Fibroblast of lung (primary cell): Measurements from ENCODE around the gene GLP2R.

Experiments
- EZH2 ChIP-seq: IDR thresholded peaks from 2 replicates; pipeline ENCODE4 v1.5.1; 2012; ENCODE audit warnings: low read length, control low read depth, mild to moderate bottlenecking; ENCODE audit errors: missing control alignments
- TF ChIP-seq, protein P1 (sequence below), 2 donors: IDR thresholded peaks in 1 of 2; conservative IDR thresholded peaks in 1 of 2; 1 replicate in 1 of 2; 2 replicates in 1 of 2; pipeline ENCODE4 v1.5.1; 2011 to 2012; ENCODE audit warnings: low read length in 2 of 2, control low read depth in 1 of 2, inconsistent platforms in 1 of 2, low read depth in 1 of 2, mild to moderate bottlenecking in 1 of 2

DNA sequence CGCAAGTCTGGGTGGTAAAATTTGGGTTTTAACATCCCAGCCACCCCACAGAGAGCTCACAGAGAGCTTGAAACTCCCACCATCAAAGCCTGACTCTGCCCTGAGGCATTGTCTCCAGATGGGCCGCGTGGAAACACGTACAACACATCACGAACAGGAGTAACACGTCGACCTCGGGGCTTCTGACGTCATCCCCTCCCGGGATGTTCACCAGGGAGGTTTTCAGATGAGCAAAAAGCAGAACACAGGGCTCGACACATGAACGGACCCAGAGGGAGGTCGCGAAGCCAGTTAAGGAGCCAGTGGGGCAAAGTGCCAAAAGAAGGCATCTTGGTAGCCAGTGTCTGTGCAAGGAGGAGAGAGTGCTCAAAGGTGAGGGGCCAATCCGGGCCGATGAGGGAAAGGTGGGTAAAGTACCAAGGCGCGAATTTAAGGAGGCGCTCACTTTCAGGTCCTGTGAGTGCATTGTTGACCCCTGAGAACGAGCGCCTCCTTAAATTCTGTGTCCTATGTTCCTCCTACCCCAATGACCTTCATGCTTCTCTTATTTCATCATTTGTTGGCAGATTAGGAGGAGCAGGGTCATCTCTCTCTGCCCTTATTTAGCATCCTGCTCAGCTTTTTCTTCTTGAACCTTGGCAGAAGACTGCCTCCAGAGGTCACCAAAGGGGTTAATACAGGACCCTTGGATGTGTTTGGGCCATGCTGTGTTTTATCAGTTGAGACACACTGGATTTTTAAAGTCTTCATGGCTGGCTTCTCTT, 73.7 kb downstream of the GLP2R start:
- TF ChIP-seq, protein P1, sequence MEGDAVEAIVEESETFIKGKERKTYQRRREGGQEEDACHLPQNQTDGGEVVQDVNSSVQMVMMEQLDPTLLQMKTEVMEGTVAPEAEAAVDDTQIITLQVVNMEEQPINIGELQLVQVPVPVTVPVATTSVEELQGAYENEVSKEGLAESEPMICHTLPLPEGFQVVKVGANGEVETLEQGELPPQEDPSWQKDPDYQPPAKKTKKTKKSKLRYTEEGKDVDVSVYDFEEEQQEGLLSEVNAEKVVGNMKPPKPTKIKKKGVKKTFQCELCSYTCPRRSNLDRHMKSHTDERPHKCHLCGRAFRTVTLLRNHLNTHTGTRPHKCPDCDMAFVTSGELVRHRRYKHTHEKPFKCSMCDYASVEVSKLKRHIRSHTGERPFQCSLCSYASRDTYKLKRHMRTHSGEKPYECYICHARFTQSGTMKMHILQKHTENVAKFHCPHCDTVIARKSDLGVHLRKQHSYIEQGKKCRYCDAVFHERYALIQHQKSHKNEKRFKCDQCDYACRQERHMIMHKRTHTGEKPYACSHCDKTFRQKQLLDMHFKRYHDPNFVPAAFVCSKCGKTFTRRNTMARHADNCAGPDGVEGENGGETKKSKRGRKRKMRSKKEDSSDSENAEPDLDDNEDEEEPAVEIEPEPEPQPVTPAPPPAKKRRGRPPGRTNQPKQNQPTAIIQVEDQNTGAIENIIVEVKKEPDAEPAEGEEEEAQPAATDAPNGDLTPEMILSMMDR (conservative IDR thresholded peaks at IDR 0.05 in 1 of 2, IDR thresholded peaks at IDR 0.05 in 1 of 2; ENCODE audit: low read depth in 1 of 2, low read length in 2 of 2), result no peak
- TF ChIP-seq EZH2, result no peak
